ENCODE results near the gene PGLYRP4.

DNA sequence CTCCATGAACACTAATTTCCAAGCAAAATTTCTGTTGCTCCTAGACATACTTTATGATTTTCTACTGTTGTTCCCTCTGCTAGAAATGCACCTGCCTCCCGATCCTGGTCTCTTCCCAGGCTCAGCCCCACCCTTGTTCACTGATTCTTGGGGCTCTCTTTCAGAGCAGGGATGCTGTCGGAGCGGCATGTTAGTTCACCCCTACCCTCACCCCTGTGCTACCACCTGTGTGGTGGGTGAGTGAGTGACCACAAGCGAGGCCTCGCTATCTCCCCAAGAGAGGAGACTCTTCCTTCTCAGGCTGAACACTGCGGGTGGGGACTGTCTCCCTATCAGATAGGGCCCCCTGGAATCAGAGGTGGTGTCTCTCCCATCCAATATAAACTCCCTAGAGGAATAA, 47.1 kb upstream of the PGLYRP4 start:
- TF ChIP-seq, protein P1, sequence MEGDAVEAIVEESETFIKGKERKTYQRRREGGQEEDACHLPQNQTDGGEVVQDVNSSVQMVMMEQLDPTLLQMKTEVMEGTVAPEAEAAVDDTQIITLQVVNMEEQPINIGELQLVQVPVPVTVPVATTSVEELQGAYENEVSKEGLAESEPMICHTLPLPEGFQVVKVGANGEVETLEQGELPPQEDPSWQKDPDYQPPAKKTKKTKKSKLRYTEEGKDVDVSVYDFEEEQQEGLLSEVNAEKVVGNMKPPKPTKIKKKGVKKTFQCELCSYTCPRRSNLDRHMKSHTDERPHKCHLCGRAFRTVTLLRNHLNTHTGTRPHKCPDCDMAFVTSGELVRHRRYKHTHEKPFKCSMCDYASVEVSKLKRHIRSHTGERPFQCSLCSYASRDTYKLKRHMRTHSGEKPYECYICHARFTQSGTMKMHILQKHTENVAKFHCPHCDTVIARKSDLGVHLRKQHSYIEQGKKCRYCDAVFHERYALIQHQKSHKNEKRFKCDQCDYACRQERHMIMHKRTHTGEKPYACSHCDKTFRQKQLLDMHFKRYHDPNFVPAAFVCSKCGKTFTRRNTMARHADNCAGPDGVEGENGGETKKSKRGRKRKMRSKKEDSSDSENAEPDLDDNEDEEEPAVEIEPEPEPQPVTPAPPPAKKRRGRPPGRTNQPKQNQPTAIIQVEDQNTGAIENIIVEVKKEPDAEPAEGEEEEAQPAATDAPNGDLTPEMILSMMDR (IDR thresholded peaks at IDR 0.05): no peak
- no peak for TF ChIP-seq POLR2A (IDR thresholded peaks at IDR 0.05)

Measured in adrenal gland (tissue), 5 donors.